Inflammatory macrophage treated with lipopolysaccharide for 4 hours (primary cell): ENCODE data around the gene ASPG.
"Not testable (repeated sequence)": the region's sequence is repeated elsewhere in the genome, so short reads cannot be mapped to it uniquely, and the experiment has no call there.

Source experiments
- DNase-seq: peaks from one replicate; pipeline ENCODE4 v3.0.0-alpha.2; 2020

The ASPG gene

DNA sequence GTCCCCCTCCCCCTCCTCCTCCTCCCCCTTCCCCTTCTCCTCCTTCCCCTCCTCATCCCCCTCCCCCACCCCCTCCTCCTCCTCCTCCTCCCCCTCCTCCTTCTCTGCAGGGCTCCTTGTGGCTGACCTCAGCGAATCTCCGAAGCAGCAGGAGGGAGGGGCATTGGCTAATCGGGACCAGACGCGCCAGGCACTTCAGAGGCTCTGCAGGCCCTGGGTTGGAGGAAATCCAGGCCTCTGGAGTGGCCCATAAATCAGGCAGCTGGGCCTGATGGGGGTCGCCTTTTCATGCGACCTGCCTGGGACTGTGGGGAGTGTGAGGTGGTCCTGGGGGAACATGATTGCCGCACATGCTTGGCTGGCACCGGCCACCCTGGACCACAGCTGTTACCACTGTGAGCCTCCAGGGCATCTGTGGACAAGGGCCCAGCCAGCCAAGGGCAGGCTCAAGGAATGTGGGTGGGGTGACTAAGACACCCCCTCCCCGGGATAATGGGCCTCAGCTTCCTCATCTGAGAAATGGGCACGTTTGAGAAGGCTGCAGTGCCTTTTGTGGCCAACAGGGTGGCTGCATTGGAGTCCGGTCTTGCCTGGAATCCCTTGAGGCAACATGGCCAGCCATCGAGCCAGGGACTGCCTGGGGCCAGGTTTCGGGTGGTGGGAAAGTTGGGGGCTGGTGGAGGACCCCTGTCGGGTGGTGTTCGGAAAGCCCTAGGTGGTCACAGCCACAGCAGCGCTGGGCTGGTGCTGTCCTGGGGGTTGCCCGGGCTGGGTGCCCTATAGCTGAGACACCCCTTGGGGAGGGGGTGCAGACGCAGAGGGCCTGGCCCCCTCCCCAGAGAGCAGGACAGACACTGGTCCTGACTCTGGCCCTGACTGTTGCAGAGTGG lies 64.9 kb downstream of the ASPG start:
- DNase-seq, result no peak

DNA sequence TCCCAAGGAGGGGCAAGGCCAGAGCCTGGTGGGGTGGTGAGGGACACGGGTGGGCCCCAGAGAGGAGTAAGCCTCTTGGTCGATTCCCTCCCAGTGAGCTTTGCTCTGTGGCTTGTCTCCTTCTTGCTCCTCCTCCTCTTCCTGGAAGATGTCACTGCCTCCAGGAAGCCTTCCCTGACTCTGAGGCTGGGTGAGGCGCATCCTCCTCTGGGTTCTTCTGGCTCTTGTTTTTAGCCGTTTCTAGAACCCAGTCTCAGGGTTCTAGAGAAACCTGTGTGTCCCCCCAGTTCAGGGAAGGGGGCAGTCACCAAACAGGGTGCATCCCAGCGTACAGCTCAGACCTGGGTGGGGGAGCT lies 65.5 kb downstream of the ASPG start:
- no peak for DNase-seq

DNA sequence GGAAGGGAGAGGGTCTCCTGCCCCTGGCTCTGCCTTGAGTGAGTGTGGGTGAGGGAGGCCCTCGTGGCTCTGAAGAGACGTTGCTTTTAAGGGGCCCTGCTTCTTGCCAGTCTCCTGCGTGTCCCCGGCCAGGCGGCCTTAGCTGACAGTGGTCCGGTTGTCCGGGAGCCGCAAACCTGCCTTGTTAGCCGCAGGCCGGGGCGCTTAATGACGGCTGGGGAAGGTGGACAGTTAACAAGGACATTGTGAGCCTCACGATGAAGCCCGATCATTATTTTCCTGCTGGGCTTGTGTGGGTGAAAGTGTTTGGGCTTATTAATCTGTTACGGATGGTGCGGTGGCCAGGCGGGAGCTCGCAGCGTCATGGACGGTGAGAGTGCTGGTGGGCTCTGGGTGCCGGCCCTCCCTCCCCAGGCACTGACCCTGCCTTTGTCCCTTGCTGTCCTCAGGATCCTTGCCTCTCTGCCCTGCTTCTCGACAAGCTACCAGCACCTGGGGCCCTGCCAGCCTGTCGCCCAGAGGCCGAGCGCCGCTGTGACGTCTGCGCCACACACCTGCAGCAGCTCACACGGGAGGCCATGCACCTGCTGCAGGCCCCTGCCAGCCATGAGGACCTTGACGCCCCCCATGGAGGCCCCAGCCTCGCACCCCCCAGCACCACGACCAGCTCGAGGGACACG lies 66.2 kb downstream of the ASPG start:
- DNase-seq, result no peak

DNA sequence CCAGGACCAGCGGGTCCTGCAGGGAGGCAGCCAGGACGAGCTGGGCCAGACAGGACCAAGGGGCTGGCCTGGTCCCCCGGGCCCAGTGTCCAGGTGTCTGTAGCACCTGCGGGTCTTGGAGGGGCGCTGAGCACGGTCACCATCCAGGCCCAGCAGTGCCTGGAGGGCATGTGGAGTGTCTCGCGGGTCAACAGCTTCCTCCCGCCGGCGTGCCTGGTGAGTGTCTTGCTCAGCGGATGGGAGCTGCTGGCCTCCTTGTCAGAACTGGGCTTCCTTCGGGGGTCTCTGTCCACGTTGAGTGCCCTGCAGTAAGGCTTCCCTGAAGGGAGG lies 66.7 kb downstream of the ASPG start:
- no peak for DNase-seq

DNA sequence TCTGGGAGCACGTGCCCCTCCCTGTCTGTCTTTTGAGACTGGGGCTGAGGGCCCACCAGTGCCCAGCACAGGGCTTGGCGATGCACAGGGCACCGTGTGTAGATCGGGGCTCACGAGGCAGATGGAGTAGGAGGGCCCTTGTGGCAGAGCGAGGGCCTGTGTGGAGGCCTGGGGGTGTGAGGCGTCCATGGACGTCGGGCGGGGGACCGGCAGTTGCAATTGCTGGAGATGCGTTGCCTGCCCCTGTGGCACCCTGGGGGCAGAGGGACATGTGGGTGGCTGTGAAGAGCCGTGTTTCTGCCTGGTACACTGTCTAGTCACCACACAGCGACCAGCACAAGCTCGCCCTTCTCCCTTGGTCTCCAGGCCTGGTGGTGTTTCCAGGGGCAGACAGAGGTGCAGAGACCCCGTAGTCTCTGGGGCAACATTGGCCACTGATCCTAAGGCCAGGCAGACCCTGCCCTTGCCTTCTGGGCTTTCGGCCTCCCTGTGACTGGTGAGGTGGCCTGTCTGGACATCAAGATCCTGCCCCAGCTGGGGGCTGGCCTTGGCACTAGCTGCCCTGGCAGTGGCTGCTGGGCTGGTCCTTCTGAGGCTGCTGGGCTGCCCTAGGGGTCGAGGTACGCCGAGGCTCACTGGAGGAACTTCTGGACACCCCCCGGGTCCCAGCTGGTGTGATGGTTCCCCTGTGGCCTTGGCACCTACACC lies 67.3 kb downstream of the ASPG start:
- no peak for DNase-seq

DNA sequence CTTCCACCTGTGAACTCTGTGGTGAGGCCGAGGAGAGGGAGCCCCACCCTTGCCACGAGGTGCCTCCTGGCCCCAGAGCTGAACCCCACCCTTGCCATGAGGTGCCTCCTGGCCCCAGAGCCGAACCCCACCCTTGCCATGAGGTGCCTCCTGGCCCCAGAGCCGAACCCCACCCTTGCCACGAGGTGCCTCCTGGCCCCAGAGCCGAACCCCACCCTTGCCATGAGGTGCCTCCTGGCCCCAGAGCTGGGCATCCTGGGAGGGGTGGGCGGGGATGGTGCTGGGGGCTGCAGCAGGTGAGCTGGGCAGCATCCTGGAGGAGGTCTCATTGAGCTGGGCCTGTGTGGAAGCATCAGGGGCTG lies 67.9 kb downstream of the ASPG start:
- DNase-seq, result not testable (repeated sequence)

DNA sequence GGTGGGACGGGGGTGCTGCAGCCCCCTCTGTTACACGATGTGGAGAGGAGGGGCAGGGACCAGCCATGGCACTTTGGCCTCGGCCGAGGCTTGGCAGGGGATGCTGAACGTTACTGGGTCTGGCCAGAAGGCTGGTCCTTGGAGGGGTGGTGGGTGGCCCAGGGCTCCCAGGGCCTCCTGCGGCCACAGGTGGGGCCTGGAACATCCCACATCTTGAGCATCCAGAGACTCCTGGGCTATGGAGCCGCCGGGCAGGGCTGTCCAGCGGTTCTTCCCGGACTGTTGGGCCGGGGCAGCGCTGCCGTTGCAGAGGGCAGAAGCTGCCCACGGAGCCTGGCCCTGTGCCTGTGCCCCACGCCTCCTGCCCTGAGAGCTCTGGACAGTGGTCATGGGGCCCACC lies 68.7 kb downstream of the ASPG start:
- DNase-seq, result no peak

DNA sequence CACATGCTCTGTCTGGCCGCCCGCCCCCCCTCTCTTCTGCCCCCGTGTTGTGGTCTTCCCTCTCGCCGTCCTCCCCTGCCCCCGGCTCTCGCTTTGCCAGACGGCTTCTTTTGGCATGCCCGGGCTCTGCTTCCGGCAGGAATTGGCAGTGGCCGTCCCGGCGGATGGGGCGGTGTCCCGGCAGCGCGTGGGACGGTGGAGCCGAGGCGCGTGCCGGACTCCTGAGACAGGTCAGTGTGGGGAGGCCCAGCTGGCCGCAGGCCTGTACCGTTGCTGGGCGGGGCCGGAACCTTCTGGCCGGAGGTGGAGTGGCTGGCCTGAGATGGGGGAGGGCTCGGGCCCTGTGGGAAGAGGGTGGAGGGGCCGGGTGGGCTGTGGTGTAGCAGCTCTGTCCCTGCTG lies 70.0 kb downstream of the ASPG start:
- no peak for DNase-seq

DNA sequence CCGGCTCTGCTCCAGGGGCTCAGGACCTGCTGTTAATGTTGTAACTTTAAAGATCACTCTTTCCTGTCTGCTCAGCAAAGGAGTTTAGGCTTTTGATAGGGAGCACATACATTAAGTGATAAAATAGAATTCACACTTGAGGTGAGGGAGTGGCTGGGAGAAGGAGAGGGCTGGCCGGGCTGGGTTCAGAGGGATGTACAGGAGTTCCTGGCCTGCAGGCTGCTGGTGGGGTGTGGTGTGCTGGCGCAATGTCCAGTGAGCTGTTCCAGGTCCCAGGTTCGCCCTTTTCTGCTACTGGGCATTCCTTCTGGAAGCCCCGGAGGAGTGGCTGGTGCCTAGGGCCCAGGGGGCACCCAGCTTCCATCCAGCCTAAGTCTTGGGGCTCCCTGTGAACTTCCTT lies 70.6 kb downstream of the ASPG start:
- DNase-seq, result no peak

DNA sequence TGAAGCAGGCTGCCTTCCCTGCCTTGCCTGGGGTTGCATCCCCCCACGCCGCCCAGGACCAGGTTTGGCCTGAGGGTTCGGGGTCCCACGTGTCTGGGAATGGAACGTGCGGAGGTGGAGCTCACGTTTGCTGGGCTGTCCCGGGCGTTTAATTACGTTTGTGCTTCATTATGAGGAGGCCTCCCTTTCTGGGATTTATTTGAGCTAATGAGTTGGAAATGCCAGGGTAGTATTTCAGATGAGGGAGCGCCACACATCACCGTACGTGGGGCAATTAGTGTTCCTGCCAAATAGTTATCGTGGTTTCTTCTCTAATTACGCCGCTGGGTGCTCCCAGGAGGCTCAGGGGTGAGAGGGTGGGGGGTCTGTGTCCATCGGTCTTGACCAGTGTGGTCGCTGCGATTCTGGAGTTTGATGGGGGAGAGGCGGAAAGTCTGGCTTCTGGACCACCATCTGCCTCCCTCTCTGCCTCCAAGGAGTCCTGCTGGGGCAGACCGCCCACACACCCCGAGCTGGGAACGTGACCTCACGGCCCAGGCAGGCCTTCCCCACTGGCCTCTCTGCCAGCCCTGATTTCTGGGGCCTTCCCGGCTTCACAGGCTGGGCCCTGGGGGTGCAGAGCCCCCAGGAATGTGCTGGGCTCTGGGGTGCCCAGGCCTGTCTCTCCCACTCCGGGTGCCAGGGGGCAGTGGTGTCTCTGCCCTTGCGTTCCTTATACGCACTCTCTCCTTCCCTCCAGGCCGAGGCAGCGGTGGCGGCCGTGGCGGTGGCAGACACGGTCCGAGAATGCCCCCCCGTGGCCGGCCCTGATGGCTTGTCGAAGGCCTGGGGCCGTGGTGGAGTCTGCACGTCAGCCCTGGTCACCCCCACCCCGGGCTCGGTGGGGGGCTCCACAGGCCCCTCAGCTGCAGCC lies 71.8 kb downstream of the ASPG start:
- DNase-seq, result no peak

DNA sequence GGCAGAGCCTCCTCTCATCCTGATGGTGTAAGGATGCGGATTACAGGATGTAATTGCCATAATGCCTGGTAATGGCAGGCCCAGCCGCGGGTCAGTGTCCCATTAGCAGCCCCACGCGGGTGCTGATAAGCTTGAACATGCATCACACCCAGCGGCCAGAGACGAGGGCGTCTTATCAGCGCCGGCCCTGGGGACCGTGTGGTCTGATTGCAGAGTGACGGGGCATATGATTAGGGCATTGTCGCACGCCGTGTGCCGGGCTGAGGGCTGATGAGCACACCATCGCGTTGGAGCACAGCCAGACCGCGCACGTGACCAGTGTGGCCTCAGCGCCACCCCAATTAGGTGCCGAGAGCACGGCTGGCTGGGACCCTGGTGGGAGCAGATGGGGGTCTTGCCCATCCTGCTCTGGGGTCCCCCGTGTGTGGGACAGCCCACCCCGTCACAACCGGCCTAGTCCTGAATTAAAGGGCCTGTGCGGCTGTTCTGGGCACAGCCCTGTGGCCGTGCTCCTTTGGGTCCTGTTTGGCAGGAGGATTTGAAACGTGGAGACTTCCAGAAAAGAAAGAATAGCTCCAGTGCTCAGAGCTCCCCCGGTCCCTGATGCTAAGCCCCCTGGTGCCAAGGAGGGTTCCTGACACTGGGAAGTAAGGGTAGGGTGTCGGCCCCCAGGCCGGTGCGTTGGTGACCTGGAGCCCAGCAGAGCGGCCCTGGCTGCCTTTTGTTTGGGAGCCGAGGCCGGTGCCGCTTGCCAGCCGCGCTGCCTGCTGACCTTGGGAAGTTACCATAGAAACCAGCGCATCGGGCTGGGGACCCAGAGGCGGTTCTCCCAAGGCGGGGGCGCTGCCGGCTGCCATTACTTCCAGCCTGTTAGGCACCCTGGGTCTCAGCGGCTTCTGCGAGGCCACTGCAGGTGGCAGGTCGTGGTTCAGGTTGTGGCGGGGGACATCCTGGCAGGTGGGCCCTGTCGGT lies 73.6 kb downstream of the ASPG start:
- DNase-seq, result no peak

DNA sequence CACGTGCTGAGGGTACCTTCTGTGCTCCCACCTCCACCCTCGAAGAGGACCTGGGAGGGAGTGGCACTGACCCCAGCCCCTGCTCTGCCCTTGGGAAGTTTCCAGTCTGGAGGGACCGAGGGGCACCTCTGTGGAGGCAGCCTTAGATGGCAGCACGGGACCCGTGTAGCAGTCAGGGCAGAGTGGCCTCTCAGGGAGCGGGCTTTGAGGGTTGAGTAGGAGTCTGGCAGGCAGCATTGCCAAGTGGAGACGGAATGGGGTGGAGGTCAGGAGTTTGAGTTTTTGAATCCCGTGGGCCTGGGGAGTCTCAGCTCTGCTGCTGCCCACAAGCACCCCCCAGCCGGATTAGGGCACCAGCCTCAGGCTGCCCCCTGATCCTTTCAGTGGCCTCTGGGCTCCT lies 74.5 kb downstream of the ASPG start:
- no peak for DNase-seq

DNA sequence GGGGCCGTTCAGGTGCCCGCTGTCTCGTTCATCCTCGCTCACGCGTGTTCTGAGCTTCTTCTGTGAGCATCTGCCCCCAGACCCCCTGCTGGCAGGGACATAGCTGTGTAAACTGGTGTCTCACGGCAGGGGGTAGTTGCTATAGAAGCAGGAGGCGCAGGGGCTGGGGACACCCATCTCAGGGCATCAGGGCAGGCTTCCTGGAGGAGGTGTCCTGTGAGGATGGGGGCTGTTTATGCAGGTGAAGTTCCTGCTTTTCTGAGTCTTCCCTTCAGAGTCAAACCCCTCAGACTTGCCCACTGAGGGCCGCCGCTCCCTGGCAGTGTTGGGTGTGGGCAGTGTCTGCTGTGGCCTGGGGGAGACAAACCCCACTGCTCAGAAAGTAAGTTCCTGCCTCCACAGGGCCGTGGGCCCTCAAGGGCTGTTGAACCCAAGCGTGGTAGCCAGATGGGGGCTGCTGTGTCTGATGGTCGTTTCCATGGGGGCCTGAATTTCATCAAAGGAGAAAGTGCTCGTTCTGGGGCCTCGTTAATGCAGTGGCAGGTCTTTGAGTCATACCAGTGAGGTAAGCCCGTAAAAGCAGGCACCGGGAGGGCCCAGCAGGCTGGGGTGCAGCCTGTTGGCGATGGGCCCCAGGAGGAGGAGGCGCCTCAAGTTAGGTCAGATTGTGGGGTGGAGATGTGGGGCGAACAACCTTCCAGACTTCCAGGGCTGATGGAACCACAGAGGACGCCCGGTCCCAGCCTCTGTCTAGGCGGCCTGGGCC lies 76.3 kb downstream of the ASPG start:
- DNase-seq, result no peak

DNA sequence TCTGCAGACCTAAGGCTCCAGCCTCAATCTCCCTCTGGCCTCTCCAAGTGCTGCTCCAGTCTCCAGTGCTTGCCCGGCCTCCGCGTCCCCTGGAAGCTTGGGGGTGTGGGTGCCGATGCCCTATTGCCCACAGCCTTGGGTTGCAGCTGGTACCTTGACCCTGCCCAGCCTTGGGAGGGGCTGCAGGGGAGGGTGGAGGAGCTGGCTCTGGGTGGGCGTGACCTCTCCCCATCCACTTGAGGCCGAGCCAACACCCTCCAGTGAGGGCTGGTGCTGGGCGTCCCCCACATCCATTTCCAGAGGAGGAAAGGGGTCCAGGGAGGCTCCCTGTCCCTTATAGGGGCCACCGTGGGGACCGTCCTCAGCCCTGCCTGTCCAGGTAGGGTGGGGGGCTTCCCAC lies 77.0 kb downstream of the ASPG start:
- DNase-seq, result no peak

DNA sequence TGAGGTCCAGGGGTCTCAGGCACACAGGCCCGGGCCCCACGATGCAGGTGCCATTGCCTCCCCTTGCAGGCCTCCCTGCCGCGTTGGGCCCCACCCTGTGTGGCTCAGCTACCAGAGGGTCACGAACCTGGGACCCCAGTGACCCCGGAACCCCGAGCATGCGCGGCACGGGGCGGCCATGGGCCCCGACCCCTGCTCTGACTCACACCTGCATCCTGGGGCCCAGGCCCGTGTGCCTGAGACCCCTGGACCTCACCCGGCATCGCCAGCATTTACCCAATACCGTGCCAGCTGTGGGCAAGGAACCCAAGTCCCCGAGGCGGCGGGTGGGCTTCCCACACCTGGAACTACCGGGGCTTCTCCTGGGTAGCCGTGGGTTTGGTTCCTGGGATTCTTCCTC lies 78.0 kb downstream of the ASPG start:
- DNase-seq, result no peak

DNA sequence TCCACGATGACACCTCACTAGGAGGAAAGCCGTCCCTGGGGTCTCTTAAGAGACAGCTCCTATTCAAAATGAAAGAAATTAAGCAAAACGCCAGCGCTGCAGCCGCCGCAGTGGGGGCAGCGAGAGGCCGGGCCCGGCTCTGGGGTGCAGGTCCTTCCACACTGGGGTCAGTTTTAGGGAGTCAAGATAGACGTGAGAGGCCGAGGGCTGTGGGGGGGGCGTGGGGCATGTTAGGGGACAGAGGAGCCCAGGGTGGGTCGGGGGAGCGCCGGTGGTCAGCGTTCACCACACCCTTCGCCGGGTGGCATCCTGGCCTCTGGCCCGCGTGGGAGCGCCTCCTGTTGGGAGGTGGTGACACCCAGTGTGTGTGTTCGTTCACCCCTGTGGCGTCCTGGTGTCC lies 78.5 kb downstream of the ASPG start:
- DNase-seq, result no peak

DNA sequence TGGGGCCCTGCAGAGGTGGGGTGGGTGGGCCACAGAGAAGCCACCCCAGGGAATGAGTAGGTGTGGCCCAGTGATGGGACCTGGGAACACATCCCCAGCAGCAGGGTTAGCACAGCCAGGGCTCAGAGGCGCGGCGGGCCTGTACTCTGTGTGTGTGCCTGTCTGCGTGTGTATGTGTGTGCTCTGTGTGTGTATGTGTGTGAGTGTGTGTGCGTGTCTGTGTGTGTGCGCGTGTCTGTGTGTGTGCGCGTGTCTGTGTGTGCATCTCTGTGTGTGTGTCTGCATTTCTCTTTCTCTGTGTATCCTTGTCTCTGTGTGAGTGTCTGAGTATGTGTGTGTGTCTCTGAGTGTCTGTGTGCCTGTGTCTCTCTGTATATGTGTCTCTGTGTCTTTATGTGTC lies 79.0 kb downstream of the ASPG start:
- no peak for DNase-seq
